Ascending aorta (tissue), 2 donors: Measurements from ENCODE around the gene MAN1A2. TPM values are rescaled to one million over a fixed set of nuclear protein-coding genes. Genes with fewer than 3 reads are reported as not detected.
"Not testable (repeated sequence)": the region's sequence is repeated elsewhere in the genome, so short reads cannot be mapped to it uniquely, and the experiment has no call there.

Experiments
- DNase-seq, 2 donors: peaks; one replicate each; pipeline ENCODE4 v3.0.0-alpha.2; 2019; ENCODE audit warnings: low spot score in 2 of 2
- H3K27ac ChIP-seq, 2 donors: fragments of 200-600 bp; sonication (generic); one replicate each; pipeline ENCODE4 v1.5.1; 2016 to 2017; ENCODE audit warnings: mild to moderate bottlenecking in 1 of 2
- H3K27me3 ChIP-seq: fragments of 200-600 bp; sonication (generic); one replicate; pipeline ENCODE4 v1.5.1; 2017
- H3K36me3 ChIP-seq, 2 donors: fragments of 200-600 bp; sonication (generic); one replicate each; pipeline ENCODE4 v1.5.1; 2016
- H3K4me1 ChIP-seq, 2 donors: fragments of 200-600 bp; sonication (generic); one replicate each; pipeline ENCODE4 v1.5.1; 2016 to 2017; ENCODE audit warnings: mild to moderate bottlenecking in 1 of 2
- H3K4me3 ChIP-seq, 2 donors: fragments of 200-600 bp; sonication (generic); one replicate each; pipeline ENCODE4 v1.5.1; 2016 to 2017; ENCODE audit warnings: mild to moderate bottlenecking in 1 of 2
- H3K9me3 ChIP-seq, 2 donors: fragments of 200-600 bp; sonication (generic); one replicate each; pipeline ENCODE4 v1.5.1; 2016
- intact Hi-C: fragments of 100-400 bp; cut with DNase I; formaldehyde crosslinking; loops from one replicate; pipeline ENCODE4 v1.15.1; 2023
- total RNA-seq: library from RNA; depleted of rRNA; stranded (reverse); fragments of >200 nt; gene quantifications from one replicate; pipeline ENCODE4 v1.1.0, GENCODE V29; 2016
- TF ChIP-seq, protein P1 (sequence below), 3 experiments: fragments of 200-600 bp in 2 of 3; fragments of 450-650 bp in 1 of 3; sonication (generic) in 2 of 3; IDR thresholded peaks; one replicate each; pipeline ENCODE4 v1.5.1; 2016 to 2019; ENCODE audit warnings: antibody characterized with exemption in 3 of 3, mild to moderate bottlenecking in 1 of 3, moderate library complexity in 1 of 3

The MAN1A2 gene
- total RNA-seq, 1 donor from 2014 or later = 25.4 TPM

DNA sequence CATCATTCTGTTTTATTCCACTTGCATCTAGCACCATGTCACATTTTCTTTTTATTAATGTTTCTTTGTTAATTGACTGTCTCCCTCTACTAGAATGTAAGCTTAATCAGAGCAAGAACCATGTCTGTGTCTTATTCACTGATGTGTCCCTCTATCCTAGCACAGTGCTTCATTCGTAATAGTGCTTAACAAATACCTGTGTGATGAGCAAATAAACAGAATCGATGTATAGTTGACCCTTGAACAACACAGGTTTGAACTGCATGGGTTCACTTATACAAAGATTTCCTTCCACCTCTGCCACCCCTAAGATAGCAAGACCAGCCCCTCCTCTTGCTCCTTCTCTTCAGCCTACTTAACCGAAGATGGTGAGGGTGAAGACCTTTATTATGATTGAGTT is 42.9 kb upstream of the MAN1A2 start:
- Histone ChIP-seq H3K27ac (no peak overlapping the region), H3K36me3 (no peaks in the 10 kb centered on the region), H3K4me1 (no peaks in the 10 kb centered on the region), H3K4me3 (no peak overlapping the region), H3K9me3 (no peaks in the 10 kb centered on the region), H3K27me3 (no peaks in the 10 kb centered on the region)
- intact Hi-C loops = no loop called here
- no peak for DNase-seq
- TF ChIP-seq, protein P1, sequence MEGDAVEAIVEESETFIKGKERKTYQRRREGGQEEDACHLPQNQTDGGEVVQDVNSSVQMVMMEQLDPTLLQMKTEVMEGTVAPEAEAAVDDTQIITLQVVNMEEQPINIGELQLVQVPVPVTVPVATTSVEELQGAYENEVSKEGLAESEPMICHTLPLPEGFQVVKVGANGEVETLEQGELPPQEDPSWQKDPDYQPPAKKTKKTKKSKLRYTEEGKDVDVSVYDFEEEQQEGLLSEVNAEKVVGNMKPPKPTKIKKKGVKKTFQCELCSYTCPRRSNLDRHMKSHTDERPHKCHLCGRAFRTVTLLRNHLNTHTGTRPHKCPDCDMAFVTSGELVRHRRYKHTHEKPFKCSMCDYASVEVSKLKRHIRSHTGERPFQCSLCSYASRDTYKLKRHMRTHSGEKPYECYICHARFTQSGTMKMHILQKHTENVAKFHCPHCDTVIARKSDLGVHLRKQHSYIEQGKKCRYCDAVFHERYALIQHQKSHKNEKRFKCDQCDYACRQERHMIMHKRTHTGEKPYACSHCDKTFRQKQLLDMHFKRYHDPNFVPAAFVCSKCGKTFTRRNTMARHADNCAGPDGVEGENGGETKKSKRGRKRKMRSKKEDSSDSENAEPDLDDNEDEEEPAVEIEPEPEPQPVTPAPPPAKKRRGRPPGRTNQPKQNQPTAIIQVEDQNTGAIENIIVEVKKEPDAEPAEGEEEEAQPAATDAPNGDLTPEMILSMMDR (IDR thresholded peaks at IDR 0.05) = no peak

DNA sequence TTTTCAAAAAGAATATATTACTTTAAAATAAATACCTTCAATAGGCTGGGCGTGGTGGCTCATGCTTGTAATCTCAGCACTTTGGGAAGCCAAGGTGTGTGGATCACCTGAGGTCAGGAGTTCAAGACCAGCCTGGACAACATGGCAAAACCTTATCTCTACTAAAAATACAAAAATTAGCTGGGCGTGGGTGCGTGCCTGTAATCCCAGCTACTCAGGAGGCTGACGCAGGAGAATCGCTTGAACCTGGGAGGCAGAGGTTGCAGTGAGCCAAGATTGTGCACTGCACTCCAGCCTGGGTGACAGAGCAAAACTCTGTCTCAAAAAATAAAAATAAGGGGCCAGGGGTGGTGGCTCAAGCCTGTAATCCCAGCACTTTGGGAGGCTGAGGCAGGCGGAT is 41.2 kb upstream of the MAN1A2 start:
- DNase-seq, H3K4me1 ChIP-seq, H3K27me3 ChIP-seq, H3K36me3 ChIP-seq, intact Hi-C loops, H3K27ac ChIP-seq, H3K9me3 ChIP-seq, H3K4me3 ChIP-seq: not testable (repeated sequence)

DNA sequence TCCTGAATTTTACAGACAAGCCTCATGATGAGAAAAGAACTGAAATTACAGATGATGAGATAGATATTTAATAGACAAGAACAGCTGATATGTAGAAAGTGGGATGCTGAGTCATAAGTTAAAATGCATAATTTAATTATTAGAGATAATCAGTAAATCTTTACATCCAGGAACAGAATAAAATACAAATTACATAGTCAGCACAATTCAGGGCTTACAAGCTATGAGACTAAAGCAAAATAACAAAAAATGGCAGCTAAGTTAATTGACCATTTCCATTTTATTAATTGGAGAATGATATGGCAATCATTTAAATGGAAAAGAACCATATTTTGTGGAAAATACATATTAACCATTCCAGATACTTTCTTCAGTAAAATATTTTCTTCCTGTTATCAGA is 40.2 kb upstream of the MAN1A2 start:
- Histone ChIP-seq H3K4me1 (no peaks in the 10 kb centered on the region), H3K36me3 (no peaks in the 10 kb centered on the region), H3K4me3 (no peak overlapping the region), H3K27me3 (no peaks in the 10 kb centered on the region), H3K27ac (no peak overlapping the region), H3K9me3 (no peaks in the 10 kb centered on the region)
- DNase-seq = no peak
- intact Hi-C loops = no loop called here
- TF ChIP-seq, protein P1 (IDR thresholded peaks at IDR 0.05) = no peak

DNA sequence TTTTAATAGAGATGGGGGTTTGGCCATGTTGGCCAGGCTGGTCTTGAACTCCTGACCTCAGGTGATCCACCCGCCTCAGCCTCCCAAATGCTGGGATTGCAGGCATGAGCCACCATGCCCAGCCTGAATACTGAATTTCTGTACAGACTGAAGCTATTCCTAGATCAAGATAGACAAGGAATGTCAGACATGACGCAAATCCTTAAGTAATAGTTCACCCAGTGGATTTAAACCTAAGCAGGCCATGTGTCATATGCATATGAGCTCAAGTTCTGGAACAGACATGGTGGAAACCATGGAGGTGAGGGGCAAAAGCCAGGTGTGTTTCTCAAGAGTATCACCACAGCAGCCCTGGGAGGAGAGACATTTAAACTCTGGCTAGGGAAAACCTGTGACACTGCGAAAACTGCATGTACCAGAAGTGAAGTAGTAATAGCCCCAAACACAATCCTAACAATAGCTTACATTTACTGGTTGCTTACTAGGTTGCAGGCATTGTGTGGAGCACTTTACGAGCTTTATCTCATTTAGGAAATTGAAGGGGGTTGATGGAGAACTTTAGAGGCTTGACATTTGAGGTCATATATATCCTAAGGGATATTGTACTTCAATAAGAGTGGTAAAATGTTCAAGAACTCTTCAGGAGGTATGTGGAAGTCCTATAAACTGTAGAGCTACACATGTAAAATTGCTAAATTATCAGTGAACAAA is 31.7 kb upstream of the MAN1A2 start:
- Histone ChIP-seq H3K4me3 (no peak overlapping the region), H3K36me3 (no peaks in the 10 kb centered on the region), H3K27ac (no peak overlapping the region), H3K4me1 (no peaks in the 10 kb centered on the region), H3K9me3 (no peaks in the 10 kb centered on the region), H3K27me3 (no peaks in the 10 kb centered on the region)
- TF ChIP-seq, protein P1 (IDR thresholded peaks at IDR 0.05) = no peak
- no peak for DNase-seq
- intact Hi-C loops = no loop called here

DNA sequence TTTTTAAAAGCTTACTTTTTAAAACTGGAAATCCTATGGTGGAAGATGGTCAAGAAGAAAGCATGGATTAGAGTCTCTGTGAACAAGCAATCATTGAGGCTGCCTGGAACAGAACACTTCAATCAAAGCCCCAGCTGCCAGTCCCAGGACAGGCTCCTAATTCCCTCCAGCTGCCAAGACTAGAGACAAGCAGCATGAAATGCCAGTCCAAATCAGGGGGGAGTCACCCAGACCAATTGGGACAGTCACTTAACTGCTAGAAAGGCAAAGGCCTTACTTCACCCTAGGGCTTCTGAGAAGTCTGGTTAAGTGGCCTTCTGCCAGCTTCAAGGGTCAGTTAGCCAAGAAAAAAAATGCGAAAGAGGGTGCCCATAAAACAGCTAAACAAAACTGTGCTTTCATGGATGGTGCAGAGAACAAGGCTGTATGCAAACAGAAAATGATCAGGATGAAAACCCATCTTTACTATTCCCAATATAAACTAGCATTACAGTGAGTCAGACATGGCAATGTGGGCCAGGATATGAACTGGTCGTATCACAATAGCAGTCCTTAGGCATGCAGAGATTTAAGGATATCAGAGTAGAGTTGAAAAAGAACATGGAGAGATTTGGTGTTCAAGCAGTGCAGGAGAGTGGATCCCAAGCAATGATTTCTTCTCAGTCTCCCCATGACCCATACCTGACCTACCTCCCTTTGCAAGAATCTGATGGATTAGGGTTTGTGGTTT is 31.0 kb upstream of the MAN1A2 start:
- H3K27me3 ChIP-seq = no peaks in the 10 kb centered on the region
- TF ChIP-seq, protein P1 (IDR thresholded peaks at IDR 0.05) = no peak
- H3K36me3 ChIP-seq = no peaks in the 10 kb centered on the region
- no peak overlapping the region for H3K4me3 ChIP-seq
- intact Hi-C loops = no loop called here
- no peak for DNase-seq
- H3K27ac ChIP-seq = no peak overlapping the region
- no peaks in the 10 kb centered on the region for H3K4me1 ChIP-seq
- no peaks in the 10 kb centered on the region for H3K9me3 ChIP-seq

DNA sequence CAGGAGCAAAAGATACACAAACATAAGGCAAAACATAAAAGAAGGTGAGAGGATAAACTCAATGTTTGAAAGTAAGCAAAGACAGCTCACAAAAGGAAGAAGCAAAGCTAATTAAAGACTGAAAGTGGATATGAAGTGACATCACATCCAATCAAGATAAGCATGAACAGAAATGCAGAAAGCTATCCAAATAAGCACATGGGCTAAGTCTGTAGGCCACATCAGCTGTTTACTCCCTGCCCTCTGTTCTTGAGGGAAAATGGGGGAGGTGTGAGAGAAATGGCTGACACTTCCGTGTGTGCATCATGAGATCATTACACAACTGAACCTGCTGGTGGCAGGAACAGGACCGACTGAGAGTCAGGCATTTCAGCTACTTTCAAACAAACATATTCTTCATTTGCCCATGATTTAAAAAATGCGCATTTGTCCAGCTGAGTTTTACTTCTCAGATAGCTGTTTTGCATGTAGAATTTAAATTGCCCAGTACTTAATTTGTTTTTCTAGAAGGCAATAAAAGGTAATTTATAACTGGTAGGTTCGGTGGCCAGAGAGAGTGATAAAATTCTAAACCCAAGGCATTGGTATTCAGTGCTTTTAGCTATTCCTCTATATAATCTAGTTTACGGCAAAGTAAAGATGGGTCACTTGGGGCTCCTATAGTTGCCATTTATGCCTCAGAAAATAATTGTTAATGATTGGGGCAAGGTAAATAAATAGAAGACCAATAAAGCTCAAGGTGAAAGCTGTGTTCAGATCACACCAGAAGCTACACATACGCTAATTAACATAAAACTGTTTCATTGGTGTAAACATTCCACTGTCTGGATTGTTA is 27.2 kb upstream of the MAN1A2 start:
- Histone ChIP-seq H3K27ac (no peak overlapping the region), H3K27me3 (no peaks in the 10 kb centered on the region), H3K9me3 (no peaks in the 10 kb centered on the region), H3K36me3 (no peaks in the 10 kb centered on the region), H3K4me1 (no peaks in the 10 kb centered on the region), H3K4me3 (no peak overlapping the region)
- no peak for DNase-seq
- TF ChIP-seq, protein P1 (IDR thresholded peaks at IDR 0.05) = no peak
- intact Hi-C loops = no loop called here
